GM21737 (cell line): ENCODE measurements around the gene PLAC8L1.

Source experiments
- ATAC-seq: cut with Tn5 transposase; IDR thresholded peaks from one replicate; pipeline ENCODE4 v1.9.1; 2021; ENCODE audit warnings: mild to moderate bottlenecking, moderate library complexity; ENCODE audit not compliant: unreplicated experiment

The PLAC8L1 gene

GRCh38 chr5:146081556-146081955, 23.8 kb downstream of the PLAC8L1 start:
- no peak for ATAC-seq

DNA sequence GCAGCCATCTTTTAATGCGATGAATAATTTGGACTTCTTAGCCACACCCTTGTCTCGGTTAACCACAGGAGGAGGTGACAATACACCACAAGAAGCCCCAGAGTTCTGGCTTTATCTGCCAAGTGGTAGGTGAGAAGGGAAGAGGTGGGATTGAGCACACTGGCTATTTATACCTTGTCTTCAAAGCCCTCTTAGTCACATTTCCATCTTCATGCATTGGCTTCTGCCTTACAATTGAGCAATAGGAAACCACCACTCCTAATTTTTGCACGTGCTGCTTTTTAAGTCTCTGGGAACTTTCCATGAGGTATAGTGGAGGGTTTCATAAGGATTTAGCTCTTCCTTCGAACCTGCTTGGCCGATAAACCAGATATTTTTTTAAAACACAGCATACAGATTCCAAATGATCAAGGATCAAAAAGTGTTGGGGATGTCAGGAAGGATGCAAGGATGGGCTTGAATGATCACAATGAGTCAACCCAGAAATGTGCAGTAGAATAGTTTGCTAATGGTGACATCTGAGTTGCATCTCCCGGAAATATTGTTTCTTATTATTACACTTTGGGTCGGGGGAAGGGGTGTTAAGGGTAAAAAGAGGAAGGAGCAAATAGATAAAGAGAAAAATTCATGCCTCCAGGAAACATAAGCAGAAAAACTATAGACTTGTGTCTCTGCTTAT, 25.5 kb downstream of the PLAC8L1 start:
- ATAC-seq = no peak

- ATAC-seq = no peak
These were observed 26.8 kb downstream of the PLAC8L1 start for GRCh38 chr5:146078566-146078965.

- no peak for ATAC-seq
These were observed 28.9 kb downstream of the PLAC8L1 start for GRCh38 chr5:146076455-146076854.

- ATAC-seq = no peak
These were observed 29.3 kb downstream of the PLAC8L1 start for GRCh38 chr5:146076028-146076427.

DNA sequence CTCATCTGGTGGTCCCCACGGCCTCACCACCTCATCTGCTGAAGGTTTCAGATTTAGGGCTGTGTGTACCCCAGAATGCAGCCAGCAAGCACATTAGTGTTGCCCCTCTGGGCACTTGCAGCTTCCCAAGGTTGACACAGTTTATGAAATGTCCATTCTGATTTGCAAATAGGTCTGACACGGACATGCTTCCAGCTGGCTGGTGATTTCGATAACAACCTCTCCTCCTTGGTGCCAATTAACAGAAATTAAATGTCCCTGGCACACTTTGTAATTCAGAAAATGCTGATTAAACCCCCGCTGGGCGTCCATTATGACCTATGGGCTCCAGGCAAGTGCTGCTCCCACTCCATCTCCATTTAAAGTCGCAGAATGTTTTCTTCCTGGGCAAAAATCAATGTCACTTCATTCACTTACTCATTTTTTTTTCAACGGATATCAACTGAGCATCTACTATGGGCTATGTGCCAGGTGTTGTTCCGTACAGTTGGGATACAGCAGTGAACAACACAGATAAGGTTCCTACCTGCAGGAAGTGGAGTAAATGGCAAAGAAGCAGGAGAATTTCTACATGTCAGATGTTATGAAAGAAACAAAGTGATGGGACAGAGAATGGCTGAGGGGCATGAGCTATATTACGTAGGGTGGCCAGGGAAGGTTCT, 32.0 kb downstream of the PLAC8L1 start:
- ATAC-seq = no peak

GRCh38 chr5:146072595-146072994, 32.8 kb downstream of the PLAC8L1 start:
- no peak for ATAC-seq

GRCh38 chr5:146071171-146071570, 34.2 kb downstream of the PLAC8L1 start:
- ATAC-seq = no peak

- no peak for ATAC-seq
These were observed 34.6 kb downstream of the PLAC8L1 start for GRCh38 chr5:146070746-146071145.

DNA sequence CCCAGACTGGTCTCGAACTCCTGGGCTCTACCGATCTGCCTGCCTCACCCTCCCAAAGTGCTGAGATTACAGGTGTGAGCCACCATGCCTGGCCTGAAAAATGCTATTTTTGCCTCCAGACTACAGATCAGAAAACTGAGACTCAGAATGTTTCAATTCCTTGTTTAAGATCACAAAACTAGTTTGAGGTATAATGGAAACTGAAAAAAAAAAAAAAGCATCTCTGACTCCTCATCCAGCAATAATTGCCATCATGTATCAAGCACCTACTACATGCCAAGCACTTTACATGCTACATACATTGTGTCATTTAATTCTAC, 35.6 kb downstream of the PLAC8L1 start:
- ATAC-seq = no peak

GRCh38 chr5:146068977-146069779, 36.2 kb downstream of the PLAC8L1 start:
- ATAC-seq = no peak

DNA sequence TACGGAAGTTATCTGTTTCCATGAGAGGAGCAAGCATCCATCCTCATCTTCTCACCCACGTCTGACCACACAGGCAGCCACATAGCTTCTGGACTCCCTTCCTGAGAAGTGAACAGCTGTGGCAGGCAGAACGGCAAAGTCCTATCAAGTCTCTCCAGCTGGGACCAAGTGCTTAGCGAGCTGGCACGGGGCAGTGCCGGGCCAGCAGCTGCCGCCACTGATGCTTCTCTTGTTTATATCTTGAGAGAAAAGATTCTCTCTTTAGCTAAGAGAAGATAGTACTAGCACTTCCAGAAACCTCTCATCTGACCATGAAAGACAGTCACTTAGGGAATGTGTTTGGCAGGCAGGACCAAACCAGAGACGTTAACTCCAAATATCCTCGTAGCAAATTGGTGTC, 37.2 kb downstream of the PLAC8L1 start:
- ATAC-seq = no peak

GRCh38 chr5:146066968-146067367, 38.4 kb downstream of the PLAC8L1 start:
- no peak for ATAC-seq

DNA sequence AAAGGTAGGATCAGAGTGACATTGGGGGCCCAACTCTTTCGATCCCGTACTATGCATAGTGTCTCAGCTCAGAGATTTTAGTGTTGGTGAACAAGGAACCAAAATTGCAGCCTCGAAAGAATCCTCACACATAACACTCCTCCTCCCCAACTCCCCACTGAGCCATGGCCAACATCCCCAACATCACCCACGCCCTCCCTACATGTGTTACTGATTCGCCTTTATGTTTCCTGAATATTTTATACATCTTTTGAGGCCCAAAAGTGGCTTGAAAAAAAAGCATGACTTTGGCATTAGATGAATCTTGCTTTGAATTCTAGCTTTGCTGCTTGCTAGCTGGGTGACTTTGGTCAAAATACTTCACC, 45.2 kb downstream of the PLAC8L1 start:
- ATAC-seq = no peak

DNA sequence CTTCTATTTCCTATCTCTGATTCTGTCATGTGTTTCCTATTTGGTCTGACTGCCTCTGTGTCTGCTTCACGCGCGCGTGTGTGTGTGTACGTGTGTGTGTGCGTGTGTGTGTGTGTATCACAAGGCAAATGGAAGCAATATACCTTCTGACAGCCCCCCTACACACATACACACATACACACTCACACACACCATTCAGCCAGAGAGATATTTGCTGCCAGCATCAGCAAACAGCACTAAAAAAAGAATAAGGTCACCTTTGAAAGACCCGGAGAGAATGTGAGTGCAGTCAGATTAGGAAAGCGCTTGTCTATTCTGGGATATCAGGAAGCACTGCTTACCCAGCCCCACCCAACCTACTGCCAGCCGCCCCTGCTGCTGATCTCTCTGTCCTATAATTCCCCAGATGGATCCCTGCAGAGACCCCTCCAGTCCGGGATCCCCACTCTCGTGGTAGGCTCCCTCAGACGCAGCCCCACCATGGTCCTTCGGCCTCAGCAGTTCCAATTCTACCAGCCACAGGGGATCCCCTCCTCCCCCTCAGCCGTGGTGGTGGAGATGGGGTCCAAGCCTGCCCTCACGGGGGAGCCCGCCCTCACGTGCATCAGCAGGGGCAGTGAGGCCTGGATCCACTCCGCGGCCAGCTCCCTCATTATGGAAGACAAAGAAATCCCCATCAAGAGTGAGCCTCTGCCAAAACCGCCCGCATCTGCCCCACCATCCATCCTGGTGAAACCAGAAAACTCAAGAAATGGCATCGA, 45.7 kb downstream of the PLAC8L1 start:
- ATAC-seq = no peak

DNA sequence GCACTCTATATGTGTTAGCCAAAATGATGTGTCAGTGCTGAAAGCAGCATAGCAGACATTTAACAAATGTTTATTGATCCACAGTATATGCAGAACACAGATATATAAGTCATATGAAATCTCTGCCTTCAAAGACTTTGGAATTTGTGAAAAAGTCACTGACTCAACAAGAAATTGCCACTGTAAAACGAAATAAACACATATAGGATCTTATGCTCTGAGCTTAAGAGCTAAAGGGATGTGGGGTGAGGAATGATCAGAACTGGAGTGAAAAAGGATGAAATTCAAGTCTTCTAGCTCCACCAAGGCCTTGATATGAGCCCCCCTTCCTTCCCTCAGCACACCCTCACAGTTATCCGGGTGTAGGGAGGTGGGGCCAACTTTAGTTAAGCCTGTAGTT, 49.9 kb downstream of the PLAC8L1 start:
- ATAC-seq = no peak

DNA sequence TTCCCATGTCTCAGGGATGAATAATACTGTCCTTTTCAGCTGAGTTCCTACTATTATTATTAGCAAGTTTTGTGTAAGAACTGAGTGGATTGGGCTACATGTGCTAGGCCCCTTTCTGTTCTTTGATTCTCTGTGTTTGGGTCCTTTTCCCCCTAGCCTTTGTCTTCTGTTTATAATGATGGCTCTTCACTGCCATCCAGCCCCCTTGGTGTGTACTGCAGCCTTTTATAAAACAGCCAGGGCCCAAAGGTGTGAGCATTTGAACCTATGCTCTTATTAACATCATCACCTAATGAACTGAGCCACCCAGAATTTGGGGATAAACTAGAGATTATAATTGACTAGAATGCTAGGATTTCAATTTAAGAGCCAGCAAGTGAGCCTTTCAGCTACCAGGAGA, 52.6 kb downstream of the PLAC8L1 start:
- ATAC-seq = no peak

- ATAC-seq = no peak
These were observed 53.7 kb downstream of the PLAC8L1 start for GRCh38 chr5:146051678-146052077.

DNA sequence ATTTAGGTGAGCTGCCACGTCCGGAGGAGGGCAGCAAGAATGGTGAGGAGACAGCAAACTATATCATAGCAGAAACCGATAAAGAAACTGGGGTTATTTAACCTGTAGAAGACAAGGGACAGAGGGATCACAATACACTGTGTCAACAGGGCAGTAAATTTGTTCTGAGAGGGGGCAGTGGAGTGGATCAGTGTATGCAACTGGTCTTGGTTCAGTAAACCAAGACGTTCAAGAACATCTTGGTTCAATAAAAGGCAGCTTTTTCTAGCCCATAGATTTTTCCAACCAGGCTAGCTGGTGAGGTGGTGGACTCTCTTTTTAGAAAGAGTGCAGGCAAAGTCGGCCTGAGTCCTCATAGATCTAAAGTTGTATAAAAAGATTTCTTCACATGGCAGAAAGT, 55.3 kb downstream of the PLAC8L1 start:
- no peak for ATAC-seq

DNA sequence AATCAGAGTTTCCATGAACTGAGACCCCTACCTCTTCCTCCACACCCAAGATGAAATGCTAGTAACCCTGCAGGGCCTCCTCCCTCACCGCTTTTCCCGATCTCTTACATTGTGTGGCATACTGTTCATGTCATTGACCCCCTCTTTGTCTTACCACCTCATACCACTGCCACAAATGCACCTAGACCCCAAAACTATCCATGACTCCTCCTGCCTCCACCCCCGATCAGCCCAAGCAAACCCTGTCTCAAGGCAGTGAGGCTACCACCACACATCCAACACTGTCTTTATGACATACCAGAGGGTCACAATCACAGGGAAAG, 55.7 kb downstream of the PLAC8L1 start:
- ATAC-seq = no peak

- ATAC-seq = no peak
These were observed 56.2 kb downstream of the PLAC8L1 start for GRCh38 chr5:146048994-146049703.
